GM18861 (cell line): Measurements from ENCODE around the gene COL16A1.

Experiments used
- ATAC-seq: cut with Tn5 transposase; IDR thresholded peaks from one replicate; pipeline ENCODE4 v1.9.1; 2021; ENCODE audit not compliant: unreplicated experiment

The COL16A1 gene

DNA sequence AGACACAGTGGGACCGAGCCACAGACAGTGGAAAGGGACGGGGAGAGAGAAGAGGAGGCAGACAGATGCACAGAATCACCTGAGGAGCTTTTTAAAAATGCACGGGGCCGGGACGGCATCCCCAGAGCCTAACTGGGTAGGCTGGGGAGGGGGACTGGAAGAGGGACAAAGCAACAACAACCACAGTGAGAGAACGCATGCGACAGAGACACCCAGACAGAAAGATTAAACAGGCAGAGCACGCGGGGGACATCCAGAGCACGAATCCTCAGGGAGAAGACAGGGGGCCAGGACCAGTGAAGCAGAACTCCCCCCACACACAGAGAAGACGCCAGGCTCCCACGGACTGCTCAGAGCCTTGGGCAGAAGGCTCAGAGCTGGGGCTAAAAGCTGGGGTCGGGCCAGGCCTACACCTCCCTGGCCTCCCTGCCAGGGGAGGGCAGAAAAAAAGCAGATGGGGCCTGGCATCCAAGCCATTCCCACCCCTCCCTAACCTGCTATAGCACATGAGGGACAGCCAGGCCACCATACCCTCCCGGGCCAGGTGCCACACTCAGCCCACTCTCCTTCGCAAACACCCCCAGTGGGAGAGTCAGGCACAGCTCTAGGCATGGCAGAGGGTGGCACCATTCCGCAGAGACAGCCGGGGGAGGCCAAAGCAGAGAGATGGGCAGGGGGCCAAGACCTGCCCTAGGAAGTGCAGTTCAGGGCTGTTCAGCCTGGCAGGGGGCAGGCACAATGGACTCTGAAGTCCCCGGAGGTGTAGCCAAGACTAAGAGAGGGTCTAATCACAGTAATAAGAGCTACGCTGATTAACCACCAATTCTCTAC lies 29.8 kb upstream of the COL16A1 start:
- no peak for ATAC-seq

DNA sequence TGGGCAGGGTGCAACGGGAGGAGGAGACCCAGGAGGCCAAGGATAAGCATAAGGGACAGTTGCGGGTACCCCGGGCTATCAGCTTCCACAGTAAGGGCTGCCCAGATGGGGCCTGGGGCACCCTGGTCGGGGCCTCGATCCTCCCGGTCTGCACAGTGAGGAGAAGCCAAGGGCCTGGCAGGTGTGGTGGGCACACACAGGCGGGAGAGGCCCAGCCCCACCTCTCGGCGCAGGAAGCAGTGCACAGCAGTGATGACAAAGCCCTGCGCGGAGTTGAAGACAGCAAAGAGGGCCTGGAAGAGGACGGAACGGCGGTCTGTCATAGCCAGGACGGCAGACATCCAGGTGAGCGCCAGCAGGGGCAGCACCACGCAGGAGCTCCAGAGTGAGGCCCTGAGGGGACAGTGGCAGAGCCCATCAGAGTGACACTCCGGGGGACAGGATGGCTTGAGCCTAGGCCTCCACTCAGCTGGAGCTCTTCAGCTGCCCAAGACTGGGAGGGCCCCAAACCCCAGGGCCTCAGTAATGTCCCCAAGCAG lies 29.0 kb upstream of the COL16A1 start:
- ATAC-seq = no peak

DNA sequence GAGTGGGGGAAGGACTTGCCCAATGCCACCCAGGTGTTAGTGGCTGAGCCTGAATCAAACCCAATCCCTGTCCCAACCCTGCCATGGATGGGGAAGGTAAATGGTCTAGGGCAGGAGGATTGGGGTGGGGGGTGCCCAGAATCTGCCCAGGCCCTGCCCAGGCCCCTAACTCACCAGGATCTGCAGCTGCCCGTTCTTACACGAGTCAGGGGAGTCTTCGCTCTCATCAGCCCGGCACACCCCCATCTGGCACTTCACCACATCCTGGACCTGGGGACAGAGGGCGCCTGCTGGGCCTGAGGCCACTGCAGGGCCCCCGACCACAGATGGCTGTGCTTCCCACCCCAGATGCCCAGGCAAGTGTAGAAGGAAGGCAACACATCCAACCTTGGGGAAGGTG lies 28.5 kb upstream of the COL16A1 start:
- ATAC-seq = no peak

- no peak for ATAC-seq
Measured at GRCh38 chr1:31731049-31731565, 27.3 kb upstream of the COL16A1 start.

DNA sequence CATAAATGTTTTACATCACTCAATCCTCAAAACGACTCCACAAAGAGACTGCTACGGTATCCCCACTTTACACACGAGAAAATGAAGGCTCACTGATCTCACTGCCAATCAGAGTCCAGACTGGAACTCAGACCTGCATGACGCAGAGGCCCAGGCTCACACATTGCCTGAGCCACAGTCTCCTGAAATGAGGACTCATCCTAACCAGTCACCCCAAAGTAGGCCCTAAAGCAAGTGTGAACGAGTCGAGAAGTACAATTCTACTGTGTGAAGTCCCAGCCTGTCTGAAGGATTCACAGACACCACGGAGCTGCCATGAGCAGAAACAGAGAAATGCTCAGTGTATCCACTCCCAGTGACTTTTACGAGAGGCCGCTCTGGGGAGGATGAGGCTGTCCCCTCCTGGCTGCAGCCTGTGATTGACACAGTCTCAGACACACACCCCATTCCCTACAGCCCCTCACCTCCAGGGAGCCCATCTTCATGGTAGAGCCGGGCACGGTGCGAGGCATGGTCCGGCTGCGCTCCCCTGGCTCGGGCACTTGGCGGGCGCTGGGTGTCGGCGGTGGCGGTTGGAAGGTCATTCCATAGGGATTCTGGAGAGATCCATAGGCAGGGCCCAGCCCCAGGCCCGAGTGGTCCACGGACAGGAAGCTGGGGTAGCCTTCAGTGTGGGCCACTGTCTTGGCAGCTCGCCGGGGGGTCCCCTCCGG lies 26.7 kb upstream of the COL16A1 start:
- no peak for ATAC-seq

- no peak for ATAC-seq
Measured at GRCh38 chr1:31727849-31728248, 24.0 kb upstream of the COL16A1 start.

DNA sequence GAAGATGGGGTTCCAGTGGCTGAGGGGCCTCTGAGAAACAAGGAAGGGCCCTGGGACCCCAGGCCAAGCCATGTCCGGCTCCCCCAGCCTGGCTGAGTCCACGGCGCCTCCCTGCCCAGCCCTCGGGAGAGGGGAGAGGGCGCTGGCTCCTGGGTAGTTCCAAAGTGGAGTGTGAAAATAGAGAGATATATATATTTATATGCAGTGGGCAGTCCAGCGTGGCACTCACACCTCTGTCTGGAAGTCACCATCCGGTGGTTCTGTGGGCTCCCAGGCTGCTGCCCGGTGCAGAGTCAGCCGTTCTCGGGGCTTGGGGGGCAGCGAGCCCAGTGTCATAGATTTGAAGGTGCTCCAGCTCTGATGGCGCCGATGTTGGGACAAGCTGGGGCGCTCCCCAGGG lies 23.4 kb upstream of the COL16A1 start:
- no peak for ATAC-seq

GRCh38 chr1:31726715-31727114 lies 22.9 kb upstream of the COL16A1 start:
- ATAC-seq = no peak

DNA sequence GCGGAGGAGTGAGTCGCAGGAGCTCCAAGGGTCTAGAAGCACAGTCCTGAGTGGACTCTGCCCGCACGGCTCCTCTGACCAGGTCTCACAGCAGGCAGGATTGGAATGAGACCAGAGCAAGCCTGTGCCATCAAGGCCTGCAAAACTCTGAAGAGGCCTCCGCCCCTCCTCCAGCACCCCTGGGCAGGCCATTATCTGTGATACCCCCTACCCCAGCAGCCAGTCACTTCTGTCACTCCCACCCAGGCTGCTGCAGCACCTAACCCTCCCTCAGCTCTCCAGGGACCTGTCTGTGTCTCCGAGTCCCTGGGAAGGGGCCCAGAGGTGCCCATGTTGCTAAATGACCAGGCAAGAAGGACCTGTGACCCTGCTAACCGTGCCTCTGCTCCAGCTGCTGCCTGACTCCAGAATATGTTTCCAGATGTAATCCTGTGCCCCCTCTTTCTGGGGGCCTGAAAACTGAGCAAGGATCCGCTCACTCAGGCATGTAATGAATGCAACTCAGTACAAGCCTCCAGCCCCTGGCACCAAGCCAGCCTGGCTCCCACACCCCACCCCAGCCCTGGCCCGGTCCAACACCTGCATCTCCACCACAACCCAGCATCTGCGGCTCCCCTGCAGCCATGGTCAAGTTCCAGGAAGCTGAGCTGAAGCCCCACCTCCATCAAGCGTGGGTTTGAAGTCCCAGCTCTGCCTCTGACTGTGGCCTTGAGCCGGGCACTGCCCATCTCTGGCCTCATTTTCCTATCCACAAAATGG lies 22.1 kb upstream of the COL16A1 start:
- no peak for ATAC-seq

DNA sequence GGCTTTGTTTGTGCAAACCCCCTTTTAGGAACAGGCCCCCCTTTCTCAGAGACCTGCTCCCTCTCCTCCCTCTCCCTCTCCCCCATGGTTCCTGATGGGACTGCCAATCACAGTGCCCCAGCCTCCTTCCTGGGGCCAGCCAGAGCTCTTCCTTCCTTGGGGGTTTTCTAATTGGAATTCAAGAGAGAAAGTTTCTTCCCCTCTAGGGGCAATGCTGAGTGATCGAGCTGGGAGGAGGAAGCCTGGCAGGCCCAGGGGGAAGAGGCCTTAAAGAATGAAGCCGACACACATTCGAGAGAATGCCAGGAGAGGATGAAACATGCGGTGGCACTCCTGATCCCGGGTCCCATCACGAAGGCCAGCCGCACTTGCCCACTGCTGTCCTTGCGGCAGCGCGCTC lies 21.3 kb upstream of the COL16A1 start:
- no peak for ATAC-seq

DNA sequence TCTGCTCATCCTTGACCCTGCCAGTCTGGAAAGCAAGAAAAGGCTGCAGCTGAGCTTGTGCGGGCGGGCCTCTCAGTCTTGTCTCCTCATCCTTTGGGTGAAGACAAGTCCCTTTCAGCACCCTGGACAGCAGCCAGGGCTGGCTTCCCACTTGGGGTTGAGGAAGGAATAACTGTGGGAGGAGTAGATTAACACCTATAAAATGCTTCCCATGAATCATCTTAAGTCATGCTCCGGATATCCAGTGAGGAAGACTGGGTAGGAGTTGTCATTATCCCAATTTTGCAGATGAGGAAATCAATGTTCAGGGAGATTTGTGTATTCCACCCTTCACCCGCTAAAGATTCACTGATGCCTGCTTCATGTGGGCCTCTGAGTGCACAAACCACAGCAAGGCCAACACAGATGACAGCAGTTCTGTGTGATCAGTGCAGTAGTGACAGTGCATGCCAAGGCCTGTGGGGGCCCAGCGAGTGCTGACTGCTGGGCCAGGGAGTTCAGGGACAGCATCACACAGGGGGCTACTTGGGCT lies 20.1 kb upstream of the COL16A1 start:
- ATAC-seq = no peak

GRCh38 chr1:31718327-31718897 lies 14.6 kb upstream of the COL16A1 start:
- ATAC-seq = no peak

DNA sequence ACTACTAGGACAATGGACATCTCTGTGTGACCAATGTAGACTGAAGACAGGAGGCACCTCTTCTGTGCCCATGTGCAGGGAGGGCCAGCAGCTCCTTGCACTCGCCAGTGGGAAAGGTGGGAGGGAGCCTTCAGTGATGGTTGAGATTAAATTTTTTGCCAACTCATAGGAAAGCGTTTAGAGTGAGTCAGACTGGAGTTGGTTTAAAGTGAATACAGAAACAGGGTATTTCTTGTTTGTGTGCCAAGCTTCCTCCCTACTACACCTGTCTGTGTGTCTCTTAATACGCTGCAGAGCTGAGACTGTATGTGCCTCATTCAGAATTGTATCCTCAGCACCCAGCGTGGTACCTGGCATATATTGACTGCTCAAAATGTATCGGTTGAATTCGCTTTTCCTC lies 13.5 kb upstream of the COL16A1 start:
- ATAC-seq = no peak

DNA sequence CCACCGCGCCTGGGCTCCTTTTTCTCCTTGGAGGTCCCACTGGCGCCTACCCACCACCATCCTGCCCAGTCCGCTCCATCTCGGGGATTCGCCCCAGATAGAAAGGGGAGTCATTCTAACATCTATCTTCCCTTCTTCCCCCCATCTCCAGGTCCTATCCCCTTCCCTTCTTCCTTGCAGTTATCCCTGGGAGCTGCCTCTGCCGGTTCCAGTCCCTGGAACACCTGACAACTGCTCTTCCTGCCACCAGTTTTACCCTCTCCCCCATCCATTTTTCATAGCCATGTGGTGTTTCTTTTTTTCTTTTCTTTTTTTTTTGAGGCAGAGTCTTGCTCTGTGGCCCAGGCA lies 12.0 kb upstream of the COL16A1 start:
- ATAC-seq = no peak

DNA sequence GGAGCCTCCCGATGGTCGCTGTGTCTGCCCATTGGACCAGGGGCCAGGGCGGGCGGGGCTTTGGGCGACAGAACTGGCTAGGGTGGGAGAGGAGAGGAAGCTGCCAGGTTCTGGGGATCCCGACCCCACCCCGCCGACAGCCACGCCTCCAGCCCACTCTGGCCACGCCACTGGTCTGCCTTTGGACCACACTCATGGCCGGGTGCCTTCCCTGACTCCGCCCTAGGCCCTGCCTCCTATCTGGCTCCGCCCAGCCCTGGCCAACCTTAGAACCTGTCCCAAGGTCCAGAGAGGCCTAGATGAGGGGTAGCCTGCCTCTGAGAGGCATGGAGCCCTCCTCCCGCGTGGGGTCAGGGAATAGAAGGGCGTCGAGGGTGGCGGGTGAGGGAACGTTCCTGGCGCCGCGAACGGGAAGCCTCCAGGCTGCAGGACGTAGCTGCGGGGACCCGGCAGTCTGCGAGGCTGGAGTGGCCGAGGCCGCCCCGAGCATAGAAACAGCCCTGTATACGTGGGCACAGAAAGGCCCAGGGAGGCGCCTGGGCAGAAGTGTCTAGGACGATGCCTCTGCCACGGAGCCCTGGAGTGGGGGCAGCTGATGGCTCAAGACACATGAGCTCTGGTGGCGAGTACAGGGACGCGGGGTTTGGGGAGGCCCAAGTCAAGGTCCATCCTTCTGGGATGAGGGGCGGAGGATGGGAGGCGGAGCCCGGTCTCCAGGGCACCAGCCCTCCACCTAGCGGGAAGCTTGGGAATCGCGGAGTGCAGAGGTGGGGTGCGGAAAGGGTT lies 11.5 kb upstream of the COL16A1 start:
- ATAC-seq = no peak

DNA sequence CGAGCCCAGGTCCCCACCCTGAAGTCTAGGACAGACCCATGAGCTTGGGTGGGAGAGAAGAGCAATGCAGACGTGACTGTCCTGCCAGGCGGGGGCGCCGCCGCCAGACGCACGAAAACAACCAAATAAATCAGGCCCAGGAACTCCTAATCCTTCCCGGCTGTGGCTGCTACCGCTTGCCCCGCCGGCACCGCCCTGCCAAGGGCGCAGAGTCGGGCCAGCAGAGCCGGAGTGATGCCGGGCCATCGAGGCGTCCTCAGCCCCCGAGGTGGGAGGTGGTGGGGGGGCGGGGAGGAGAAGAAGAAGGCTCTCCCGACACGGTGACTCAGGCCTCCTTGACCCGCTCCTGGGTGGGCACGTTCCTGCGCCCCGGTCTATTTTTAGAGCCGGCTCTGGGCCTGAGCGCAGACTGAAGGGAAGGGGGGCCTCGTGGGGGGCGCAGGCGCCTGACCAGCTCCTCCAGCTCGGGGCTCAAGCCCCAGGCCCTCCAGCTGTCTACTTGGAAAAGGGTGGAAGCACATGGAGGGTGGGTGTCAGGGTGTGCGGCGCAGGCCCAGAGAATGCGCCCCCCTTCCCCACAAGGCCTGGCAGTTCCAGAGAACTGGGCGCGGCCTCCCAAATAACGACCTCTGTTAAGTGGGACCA lies 10.7 kb upstream of the COL16A1 start:
- ATAC-seq = no peak

DNA sequence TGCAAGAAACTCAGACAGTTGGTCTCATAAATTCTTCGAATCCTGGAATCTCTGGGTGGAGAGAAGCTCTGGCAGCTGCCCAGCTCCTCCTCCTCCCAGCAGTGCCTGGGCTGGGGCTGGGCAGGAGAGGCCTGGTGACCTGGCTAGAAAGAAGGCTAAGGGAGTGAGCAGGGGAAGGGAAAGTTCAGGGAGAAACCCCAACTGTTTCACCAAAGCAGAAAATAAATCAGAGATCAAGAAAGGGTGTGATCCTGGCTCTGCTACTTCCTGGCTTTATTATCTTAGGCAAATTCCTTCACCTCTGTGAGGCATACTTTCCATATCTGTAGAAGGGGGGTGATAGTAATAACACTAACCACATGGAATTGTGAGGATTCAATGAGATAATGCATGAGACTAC lies 8.8 kb upstream of the COL16A1 start:
- ATAC-seq = no peak

DNA sequence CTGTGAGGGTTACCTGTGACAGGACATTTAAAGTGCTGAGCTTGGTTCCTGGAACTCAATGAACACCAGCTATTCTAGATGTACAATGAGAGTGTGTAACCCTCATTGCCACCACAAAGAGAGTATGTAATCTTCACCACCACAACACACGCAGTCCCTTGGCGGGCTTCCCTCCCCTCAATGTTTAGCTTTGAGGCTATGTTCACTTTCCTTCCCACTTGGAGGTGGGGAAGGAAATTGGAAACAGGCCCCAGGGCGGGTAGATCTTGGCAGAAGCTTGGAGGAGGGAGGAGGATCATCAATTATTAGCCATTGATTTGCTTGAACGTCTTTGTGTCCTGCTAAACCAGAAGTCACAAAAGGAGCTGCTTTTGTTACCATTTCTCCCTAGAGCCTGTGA lies 8.3 kb upstream of the COL16A1 start:
- no peak for ATAC-seq

DNA sequence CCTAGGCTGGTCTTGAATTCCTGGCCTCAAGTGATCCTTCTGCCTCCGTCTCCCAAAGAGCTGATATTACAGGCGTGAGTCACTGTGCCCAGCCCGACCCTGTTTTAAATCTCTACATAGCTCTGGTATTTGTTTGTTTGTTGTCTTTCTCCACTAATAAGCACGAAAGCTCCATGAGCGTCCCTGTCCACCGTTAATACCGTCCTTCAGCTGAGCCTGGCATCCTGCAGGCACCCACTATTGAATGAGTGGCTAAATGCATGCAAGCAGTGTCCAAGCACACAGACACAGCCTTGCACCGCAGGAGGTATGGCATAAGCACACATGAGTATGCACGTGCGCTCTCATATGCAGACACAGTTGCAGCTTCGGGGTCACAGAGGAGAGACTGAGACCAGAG lies 4.5 kb upstream of the COL16A1 start:
- ATAC-seq = no peak

GRCh38 chr1:31707711-31708110 lies 3.9 kb upstream of the COL16A1 start:
- no peak for ATAC-seq
